Measurements from ENCODE around the gene PGA3.

PGA3 gene

GRCh38 chr11:61168042-61168688 is 35.1 kb upstream of the PGA3 start:
- ChIA-PET CTCF (interaction anchor here (0.6 to 2.7 kb wide), 4 partner anchors 19 to 337 kb away, joined by 3 to 19 read pairs (median 7); no protein-coding TSS in a partner anchor), POLR2A (no interaction called here)
- TF ChIP-seq ZNF670 (tag by site-specific recombination; IDR thresholded peaks at IDR 0.05; ENCODE audit: low read depth) (no peak), ZNF830 (tag by site-specific recombination; IDR thresholded peaks at IDR 0.05; ENCODE audit: low read depth) (no peak), SCRT2 (tag by site-specific recombination; IDR thresholded peaks at IDR 0.05) (no peak), KLF17 (tag by site-specific recombination; IDR thresholded peaks at IDR 0.05) (no peak), RBAK (tag by site-specific recombination; IDR thresholded peaks at IDR 0.05) (no peak), GLIS1 (tag by site-specific recombination; IDR thresholded peaks at IDR 0.05) (no peak), ZNF658 (tag by site-specific recombination; IDR thresholded peaks at IDR 0.05) (no peak), ZBTB1 (tag by site-specific recombination; IDR thresholded peaks at IDR 0.05) (no peak), ZSCAN30 (tag by site-specific recombination; IDR thresholded peaks at IDR 0.05) (no peak)
- TF ChIP-seq, protein P1, sequence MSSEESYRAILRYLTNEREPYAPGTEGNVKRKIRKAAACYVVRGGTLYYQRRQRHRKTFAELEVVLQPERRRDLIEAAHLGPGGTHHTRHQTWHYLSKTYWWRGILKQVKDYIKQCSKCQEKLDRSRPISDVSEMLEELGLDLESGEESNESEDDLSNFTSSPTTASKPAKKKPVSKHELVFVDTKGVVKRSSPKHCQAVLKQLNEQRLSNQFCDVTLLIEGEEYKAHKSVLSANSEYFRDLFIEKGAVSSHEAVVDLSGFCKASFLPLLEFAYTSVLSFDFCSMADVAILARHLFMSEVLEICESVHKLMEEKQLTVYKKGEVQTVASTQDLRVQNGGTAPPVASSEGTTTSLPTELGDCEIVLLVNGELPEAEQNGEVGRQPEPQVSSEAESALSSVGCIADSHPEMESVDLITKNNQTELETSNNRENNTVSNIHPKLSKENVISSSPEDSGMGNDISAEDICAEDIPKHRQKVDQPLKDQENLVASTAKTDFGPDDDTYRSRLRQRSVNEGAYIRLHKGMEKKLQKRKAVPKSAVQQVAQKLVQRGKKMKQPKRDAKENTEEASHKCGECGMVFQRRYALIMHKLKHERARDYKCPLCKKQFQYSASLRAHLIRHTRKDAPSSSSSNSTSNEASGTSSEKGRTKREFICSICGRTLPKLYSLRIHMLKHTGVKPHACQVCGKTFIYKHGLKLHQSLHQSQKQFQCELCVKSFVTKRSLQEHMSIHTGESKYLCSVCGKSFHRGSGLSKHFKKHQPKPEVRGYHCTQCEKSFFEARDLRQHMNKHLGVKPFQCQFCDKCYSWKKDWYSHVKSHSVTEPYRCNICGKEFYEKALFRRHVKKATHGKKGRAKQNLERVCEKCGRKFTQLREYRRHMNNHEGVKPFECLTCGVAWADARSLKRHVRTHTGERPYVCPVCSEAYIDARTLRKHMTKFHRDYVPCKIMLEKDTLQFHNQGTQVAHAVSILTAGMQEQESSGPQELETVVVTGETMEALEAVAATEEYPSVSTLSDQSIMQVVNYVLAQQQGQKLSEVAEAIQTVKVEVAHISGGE (tag by site-specific recombination; conservative IDR thresholded peaks at IDR 0.05; ENCODE audit: low read depth), result no peak
- H3K4me1 ChIP-seq (ENCODE audit: control insufficient read depth, insufficient read depth, low read length), result no peaks in the 10 kb centered on the region
- no peak overlapping the region for H3K4me3 ChIP-seq (ENCODE audit: low read depth, low read length)
- H3K36me3 ChIP-seq (ENCODE audit: control insufficient read depth in 2 of 2, insufficient read depth in 1 of 2, low read length in 2 of 2), result no peaks in the 10 kb centered on the region
- H3K27ac ChIP-seq (ENCODE audit: extremely low read depth, low read depth, low read length), result no peak overlapping the region
- no peaks in the 10 kb centered on the region for H3K9me3 ChIP-seq (ENCODE audit: control insufficient read depth, insufficient read depth, low read depth, low read length)

- ChIA-PET CTCF (interaction anchor here (2.3 to 2.7 kb wide), 2 partner anchors 19 to 337 kb away, joined by 9 to 19 read pairs; no protein-coding TSS in a partner anchor), POLR2A (no interaction called here)
- Histone ChIP-seq H3K27ac (ENCODE audit: extremely low read depth, low read depth, low read length) (no peak overlapping the region), H3K9me3 (ENCODE audit: control insufficient read depth, insufficient read depth, low read depth, low read length) (no peaks in the 10 kb centered on the region), H3K36me3 (ENCODE audit: control insufficient read depth in 2 of 2, insufficient read depth in 1 of 2, low read length in 2 of 2) (no peaks in the 10 kb centered on the region), H3K4me1 (ENCODE audit: control insufficient read depth, insufficient read depth, low read length) (no peaks in the 10 kb centered on the region), H3K4me3 (ENCODE audit: low read depth, low read length) (no peak overlapping the region)
- TF ChIP-seq ZNF530 (tag by site-specific recombination; IDR thresholded peaks at IDR 0.05; ENCODE audit: low read depth), result no peak
- TF ChIP-seq ZBTB6 (tag by site-specific recombination; IDR thresholded peaks at IDR 0.05), result no peak
These were observed 34.5 kb upstream of the PGA3 start for GRCh38 chr11:61168800-61169199.

DNA sequence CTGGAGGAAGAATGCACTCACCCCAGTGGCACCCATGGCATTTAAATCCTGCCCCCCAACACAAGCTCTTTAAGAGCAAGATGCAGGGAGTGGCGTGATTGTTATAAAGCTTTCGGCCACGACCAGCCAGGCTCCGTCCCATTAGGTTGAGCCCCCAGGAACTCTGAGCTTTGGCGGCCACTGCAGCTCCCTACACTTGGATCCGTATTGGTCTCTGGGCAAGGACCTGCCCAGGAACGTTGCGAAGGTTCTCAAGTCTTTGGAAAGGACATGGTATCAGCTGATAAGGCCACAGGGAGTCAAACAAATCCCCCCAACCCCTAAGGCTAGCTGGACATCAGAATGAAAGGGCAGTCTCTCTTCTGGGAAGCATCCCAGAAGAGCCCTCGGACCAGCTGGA is 32.7 kb upstream of the PGA3 start:
- Histone ChIP-seq H3K9me3 (ENCODE audit: control insufficient read depth, insufficient read depth, low read depth, low read length) (no peaks in the 10 kb centered on the region), H3K27ac (ENCODE audit: extremely low read depth, low read depth, low read length) (no peak overlapping the region), H3K36me3 (ENCODE audit: control insufficient read depth in 2 of 2, insufficient read depth in 1 of 2, low read length in 2 of 2) (no peaks in the 10 kb centered on the region), H3K4me1 (ENCODE audit: control insufficient read depth, insufficient read depth, low read length) (no peaks in the 10 kb centered on the region), H3K4me3 (ENCODE audit: low read depth, low read length) (no peak overlapping the region)
- TF ChIP-seq ZNF146 (tag by site-specific recombination; IDR thresholded peaks at IDR 0.05), result no peak
- TF ChIP-seq ZNF426 (tag by site-specific recombination; IDR thresholded peaks at IDR 0.05), result no peak
- TF ChIP-seq ZNF561 (tag by site-specific recombination; IDR thresholded peaks at IDR 0.05; ENCODE audit: borderline replicate concordance), result no peak
- TF ChIP-seq ZNF530 (tag by site-specific recombination; IDR thresholded peaks at IDR 0.05; ENCODE audit: low read depth), result no peak
- TF ChIP-seq ZBTB17 (tag by site-specific recombination; IDR thresholded peaks at IDR 0.05), result no peak
- TF ChIP-seq ZNF654 (tag by site-specific recombination; IDR thresholded peaks at IDR 0.05; ENCODE audit: low read depth), result no peak
- no peak for TF ChIP-seq ZNF785 (tag by site-specific recombination; IDR thresholded peaks at IDR 0.05)
- TF ChIP-seq AEBP2 (tag by site-specific recombination; IDR thresholded peaks at IDR 0.05; ENCODE audit: borderline replicate concordance), result no peak
- TF ChIP-seq ZNF776 (tag by site-specific recombination; IDR thresholded peaks at IDR 0.05; ENCODE audit: borderline replicate concordance), result no peak
- no peak for TF ChIP-seq GLI4 (tag by site-specific recombination; IDR thresholded peaks at IDR 0.05)
- TF ChIP-seq ZNF768 (tag by site-specific recombination; IDR thresholded peaks at IDR 0.05), result no peak
- TF ChIP-seq SP3 (tag by site-specific recombination; IDR thresholded peaks at IDR 0.05), result no peak
- CTCF ChIA-PET, result interaction anchor here (0.5 to 2.7 kb wide), 4 partner anchors 17 to 339 kb away, joined by 3 to 19 read pairs (median 7); no protein-coding TSS in a partner anchor
- POLR2A ChIA-PET, result interaction anchor here (1.6 kb wide), 1 partner anchor 9 kb away, joined by 4 read pairs; the partner anchor contains the start of gene VPS37C
